ENCODE data around the gene ADH4.

DNA sequence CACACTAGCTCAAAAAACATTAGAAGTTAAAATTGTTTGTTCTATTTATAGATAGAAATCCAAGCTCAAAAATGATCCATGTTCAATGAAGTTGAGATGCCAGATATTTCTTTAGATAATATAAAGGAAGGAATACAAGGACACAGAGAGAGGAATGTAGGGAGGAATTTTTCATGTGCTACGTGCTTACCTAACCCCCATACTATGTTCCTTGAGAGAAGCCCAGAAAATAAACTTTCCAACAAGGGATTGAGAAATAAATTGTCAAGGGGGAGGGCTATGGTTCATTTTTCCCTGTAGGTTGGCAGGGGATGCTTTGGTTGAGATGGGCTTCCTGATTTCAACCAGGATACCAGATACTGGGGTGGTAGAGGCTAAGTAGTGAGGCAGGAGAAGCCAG lies 39.9 kb downstream of the ADH4 start:
- TF ChIP-seq JUNB (IDR thresholded peaks at IDR 0.05; ENCODE audit: unreplicated experiment) (no peak), EZH2 (IDR thresholded peaks at IDR 0.05; ENCODE audit: low read depth, unreplicated experiment) (no peak), POLR2AphosphoS5 (IDR thresholded peaks at IDR 0.05; ENCODE audit: low read depth) (no peak), EZH2phosphoT487 (IDR thresholded peaks at IDR 0.05; ENCODE audit: unreplicated experiment) (no peak), ZNF114 (CRISPR knock-in tag; IDR thresholded peaks at IDR 0.05) (no peak), ZNF331 (CRISPR knock-in tag; IDR thresholded peaks at IDR 0.05; ENCODE audit: low read depth) (no peak), NANOG (IDR thresholded peaks at IDR 0.05; ENCODE audit: borderline replicate concordance) (no peak)
- TF ChIP-seq, protein P1, sequence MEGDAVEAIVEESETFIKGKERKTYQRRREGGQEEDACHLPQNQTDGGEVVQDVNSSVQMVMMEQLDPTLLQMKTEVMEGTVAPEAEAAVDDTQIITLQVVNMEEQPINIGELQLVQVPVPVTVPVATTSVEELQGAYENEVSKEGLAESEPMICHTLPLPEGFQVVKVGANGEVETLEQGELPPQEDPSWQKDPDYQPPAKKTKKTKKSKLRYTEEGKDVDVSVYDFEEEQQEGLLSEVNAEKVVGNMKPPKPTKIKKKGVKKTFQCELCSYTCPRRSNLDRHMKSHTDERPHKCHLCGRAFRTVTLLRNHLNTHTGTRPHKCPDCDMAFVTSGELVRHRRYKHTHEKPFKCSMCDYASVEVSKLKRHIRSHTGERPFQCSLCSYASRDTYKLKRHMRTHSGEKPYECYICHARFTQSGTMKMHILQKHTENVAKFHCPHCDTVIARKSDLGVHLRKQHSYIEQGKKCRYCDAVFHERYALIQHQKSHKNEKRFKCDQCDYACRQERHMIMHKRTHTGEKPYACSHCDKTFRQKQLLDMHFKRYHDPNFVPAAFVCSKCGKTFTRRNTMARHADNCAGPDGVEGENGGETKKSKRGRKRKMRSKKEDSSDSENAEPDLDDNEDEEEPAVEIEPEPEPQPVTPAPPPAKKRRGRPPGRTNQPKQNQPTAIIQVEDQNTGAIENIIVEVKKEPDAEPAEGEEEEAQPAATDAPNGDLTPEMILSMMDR (conservative IDR thresholded peaks at IDR 0.05; ENCODE audit: low read depth in 2 of 2), result no peak
- TF ChIP-seq, protein P2, sequence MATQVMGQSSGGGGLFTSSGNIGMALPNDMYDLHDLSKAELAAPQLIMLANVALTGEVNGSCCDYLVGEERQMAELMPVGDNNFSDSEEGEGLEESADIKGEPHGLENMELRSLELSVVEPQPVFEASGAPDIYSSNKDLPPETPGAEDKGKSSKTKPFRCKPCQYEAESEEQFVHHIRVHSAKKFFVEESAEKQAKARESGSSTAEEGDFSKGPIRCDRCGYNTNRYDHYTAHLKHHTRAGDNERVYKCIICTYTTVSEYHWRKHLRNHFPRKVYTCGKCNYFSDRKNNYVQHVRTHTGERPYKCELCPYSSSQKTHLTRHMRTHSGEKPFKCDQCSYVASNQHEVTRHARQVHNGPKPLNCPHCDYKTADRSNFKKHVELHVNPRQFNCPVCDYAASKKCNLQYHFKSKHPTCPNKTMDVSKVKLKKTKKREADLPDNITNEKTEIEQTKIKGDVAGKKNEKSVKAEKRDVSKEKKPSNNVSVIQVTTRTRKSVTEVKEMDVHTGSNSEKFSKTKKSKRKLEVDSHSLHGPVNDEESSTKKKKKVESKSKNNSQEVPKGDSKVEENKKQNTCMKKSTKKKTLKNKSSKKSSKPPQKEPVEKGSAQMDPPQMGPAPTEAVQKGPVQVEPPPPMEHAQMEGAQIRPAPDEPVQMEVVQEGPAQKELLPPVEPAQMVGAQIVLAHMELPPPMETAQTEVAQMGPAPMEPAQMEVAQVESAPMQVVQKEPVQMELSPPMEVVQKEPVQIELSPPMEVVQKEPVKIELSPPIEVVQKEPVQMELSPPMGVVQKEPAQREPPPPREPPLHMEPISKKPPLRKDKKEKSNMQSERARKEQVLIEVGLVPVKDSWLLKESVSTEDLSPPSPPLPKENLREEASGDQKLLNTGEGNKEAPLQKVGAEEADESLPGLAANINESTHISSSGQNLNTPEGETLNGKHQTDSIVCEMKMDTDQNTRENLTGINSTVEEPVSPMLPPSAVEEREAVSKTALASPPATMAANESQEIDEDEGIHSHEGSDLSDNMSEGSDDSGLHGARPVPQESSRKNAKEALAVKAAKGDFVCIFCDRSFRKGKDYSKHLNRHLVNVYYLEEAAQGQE (IDR thresholded peaks at IDR 0.05; ENCODE audit: unreplicated experiment), result no peak
- TF ChIP-seq, protein P3, sequence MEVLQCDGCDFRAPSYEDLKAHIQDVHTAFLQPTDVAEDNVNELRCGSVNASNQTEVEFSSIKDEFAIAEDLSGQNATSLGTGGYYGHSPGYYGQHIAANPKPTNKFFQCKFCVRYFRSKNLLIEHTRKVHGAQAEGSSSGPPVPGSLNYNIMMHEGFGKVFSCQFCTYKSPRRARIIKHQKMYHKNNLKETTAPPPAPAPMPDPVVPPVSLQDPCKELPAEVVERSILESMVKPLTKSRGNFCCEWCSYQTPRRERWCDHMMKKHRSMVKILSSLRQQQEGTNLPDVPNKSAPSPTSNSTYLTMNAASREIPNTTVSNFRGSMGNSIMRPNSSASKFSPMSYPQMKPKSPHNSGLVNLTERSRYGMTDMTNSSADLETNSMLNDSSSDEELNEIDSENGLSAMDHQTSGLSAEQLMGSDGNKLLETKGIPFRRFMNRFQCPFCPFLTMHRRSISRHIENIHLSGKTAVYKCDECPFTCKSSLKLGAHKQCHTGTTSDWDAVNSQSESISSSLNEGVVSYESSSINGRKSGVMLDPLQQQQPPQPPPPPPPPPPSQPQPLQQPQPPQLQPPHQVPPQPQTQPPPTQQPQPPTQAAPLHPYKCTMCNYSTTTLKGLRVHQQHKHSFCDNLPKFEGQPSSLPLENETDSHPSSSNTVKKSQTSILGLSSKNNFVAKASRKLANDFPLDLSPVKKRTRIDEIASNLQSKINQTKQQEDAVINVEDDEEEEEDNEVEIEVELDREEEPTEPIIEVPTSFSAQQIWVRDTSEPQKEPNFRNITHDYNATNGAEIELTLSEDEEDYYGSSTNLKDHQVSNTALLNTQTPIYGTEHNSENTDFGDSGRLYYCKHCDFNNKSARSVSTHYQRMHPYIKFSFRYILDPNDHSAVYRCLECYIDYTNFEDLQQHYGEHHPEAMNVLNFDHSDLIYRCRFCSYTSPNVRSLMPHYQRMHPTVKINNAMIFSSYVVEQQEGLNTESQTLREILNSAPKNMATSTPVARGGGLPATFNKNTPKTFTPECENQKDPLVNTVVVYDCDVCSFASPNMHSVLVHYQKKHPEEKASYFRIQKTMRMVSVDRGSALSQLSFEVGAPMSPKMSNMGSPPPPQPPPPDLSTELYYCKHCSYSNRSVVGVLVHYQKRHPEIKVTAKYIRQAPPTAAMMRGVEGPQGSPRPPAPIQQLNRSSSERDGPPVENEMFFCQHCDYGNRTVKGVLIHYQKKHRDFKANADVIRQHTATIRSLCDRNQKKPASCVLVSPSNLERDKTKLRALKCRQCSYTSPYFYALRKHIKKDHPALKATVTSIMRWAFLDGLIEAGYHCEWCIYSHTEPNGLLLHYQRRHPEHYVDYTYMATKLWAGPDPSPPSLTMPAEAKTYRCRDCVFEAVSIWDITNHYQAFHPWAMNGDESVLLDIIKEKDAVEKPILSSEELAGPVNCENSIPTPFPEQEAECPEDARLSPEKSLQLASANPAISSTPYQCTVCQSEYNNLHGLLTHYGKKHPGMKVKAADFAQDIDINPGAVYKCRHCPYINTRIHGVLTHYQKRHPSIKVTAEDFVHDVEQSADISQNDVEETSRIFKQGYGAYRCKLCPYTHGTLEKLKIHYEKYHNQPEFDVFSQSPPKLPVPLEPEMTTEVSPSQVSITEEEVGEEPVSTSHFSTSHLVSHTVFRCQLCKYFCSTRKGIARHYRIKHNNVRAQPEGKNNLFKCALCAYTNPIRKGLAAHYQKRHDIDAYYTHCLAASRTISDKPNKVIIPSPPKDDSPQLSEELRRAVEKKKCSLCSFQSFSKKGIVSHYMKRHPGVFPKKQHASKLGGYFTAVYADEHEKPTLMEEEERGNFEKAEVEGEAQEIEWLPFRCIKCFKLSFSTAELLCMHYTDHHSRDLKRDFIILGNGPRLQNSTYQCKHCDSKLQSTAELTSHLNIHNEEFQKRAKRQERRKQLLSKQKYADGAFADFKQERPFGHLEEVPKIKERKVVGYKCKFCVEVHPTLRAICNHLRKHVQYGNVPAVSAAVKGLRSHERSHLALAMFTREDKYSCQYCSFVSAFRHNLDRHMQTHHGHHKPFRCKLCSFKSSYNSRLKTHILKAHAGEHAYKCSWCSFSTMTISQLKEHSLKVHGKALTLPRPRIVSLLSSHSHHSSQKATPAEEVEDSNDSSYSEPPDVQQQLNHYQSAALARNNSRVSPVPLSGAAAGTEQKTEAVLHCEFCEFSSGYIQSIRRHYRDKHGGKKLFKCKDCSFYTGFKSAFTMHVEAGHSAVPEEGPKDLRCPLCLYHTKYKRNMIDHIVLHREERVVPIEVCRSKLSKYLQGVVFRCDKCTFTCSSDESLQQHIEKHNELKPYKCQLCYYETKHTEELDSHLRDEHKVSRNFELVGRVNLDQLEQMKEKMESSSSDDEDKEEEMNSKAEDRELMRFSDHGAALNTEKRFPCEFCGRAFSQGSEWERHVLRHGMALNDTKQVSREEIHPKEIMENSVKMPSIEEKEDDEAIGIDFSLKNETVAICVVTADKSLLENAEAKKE (CRISPR knock-in tag; IDR thresholded peaks at IDR 0.05), result no peak
- TF ChIP-seq, protein P4, sequence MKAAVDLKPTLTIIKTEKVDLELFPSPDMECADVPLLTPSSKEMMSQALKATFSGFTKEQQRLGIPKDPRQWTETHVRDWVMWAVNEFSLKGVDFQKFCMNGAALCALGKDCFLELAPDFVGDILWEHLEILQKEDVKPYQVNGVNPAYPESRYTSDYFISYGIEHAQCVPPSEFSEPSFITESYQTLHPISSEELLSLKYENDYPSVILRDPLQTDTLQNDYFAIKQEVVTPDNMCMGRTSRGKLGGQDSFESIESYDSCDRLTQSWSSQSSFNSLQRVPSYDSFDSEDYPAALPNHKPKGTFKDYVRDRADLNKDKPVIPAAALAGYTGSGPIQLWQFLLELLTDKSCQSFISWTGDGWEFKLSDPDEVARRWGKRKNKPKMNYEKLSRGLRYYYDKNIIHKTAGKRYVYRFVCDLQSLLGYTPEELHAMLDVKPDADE (IDR thresholded peaks at IDR 0.05), result no peak

Data from GM23338 (cell line).